Measurements from ENCODE around the gene CASP2.
A peak's percentile ranks its signal among the peaks of the same experiment; 100 is the strongest.

DNA sequence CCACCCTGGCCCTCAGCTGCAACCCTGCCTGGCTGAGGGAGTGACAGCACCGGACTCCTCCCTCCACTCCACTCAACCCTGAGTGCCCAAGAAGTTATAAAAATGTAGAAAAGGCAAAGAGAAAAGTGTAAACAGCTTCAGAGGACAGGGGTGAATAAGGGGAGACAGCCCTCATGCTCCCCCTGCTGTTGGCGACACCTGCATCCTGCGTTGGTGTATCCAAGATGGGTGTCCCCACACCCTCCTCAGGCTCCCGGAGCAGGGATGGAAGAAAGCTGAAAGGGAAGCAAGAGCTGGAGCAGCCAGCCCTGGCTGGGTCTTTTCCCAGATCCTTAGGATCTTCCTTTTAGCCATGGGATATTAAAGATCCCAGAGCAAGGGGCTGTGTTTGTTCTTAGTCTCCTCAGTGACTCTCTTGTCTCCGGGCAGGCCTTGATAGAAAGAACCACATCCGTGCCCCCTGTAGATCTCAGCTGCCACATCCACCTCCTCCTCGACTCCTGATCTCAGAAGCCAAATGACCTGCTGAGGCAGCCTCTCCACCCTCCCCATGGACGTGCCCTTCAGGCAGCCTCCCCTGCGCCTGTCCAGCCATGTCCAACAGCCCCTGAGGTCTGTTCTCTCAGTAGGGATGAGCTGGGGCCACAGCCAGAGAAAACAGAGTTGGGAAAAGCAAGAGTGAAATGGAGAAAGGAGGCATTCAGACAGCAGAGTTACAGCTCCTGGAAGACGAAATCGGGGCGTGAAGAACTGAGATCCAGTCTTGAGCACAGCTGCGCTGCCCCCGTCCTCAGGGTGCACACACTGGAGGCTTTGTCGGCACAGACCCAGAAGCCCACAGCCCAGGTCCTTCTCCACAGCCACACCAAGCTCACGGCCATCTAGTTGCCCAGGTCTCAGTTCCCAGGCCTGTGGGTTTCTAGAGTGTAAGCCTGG lies 67.6 kb downstream of the CASP2 start:
- TF ChIP-seq, protein P1, sequence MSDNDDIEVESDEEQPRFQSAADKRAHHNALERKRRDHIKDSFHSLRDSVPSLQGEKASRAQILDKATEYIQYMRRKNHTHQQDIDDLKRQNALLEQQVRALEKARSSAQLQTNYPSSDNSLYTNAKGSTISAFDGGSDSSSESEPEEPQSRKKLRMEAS (IDR thresholded peaks at IDR 0.05), result no peak
- TF ChIP-seq, protein P2, sequence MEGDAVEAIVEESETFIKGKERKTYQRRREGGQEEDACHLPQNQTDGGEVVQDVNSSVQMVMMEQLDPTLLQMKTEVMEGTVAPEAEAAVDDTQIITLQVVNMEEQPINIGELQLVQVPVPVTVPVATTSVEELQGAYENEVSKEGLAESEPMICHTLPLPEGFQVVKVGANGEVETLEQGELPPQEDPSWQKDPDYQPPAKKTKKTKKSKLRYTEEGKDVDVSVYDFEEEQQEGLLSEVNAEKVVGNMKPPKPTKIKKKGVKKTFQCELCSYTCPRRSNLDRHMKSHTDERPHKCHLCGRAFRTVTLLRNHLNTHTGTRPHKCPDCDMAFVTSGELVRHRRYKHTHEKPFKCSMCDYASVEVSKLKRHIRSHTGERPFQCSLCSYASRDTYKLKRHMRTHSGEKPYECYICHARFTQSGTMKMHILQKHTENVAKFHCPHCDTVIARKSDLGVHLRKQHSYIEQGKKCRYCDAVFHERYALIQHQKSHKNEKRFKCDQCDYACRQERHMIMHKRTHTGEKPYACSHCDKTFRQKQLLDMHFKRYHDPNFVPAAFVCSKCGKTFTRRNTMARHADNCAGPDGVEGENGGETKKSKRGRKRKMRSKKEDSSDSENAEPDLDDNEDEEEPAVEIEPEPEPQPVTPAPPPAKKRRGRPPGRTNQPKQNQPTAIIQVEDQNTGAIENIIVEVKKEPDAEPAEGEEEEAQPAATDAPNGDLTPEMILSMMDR (IDR thresholded peaks at IDR 0.05 in 2 of 3, conservative IDR thresholded peaks at IDR 0.05 in 1 of 3; ENCODE audit: borderline replicate concordance in 1 of 3, insufficient read depth in 1 of 3, low read depth in 2 of 3, low read length in 2 of 3), result peak in 2 of 3 experiments; percentile 12 to 14; a peak in 2 of 6 replicates
- TF ChIP-seq EZH2 (IDR thresholded peaks at IDR 0.05), result no peak
- no peak for TF ChIP-seq RAD21 (IDR thresholded peaks at IDR 0.05; ENCODE audit: low read depth)

Data from HCT116 (cell line).